ENCODE data around the gene CDH4.

The CDH4 gene

DNA sequence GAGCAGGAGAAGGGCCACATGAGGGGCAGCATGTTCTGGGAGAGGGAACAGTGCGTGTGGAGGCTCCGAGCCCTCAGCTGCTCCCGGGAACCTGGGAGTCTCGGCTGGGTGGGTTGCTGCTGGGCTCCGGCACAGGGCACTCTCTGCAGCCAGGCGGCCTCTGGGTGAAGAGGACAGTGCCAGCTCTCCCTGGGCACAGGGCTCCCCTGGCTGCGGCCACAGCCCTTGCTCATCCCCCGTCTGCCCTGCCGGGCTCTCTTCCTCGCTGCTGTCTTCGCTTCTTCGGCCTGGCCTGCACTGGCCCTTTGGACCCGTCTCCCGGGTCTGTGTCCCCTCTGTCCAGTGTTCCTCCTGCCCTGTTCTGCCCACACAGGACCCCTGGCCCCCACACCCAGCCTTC lies 48.2 kb downstream of the CDH4 start:
- no peak overlapping the region for H3K4me3 ChIP-seq (ENCODE audit: low read depth, low read length)
- TF ChIP-seq, protein P1, sequence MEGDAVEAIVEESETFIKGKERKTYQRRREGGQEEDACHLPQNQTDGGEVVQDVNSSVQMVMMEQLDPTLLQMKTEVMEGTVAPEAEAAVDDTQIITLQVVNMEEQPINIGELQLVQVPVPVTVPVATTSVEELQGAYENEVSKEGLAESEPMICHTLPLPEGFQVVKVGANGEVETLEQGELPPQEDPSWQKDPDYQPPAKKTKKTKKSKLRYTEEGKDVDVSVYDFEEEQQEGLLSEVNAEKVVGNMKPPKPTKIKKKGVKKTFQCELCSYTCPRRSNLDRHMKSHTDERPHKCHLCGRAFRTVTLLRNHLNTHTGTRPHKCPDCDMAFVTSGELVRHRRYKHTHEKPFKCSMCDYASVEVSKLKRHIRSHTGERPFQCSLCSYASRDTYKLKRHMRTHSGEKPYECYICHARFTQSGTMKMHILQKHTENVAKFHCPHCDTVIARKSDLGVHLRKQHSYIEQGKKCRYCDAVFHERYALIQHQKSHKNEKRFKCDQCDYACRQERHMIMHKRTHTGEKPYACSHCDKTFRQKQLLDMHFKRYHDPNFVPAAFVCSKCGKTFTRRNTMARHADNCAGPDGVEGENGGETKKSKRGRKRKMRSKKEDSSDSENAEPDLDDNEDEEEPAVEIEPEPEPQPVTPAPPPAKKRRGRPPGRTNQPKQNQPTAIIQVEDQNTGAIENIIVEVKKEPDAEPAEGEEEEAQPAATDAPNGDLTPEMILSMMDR (IDR thresholded peaks at IDR 0.05; ENCODE audit: low read depth, low read length): no peak

DNA sequence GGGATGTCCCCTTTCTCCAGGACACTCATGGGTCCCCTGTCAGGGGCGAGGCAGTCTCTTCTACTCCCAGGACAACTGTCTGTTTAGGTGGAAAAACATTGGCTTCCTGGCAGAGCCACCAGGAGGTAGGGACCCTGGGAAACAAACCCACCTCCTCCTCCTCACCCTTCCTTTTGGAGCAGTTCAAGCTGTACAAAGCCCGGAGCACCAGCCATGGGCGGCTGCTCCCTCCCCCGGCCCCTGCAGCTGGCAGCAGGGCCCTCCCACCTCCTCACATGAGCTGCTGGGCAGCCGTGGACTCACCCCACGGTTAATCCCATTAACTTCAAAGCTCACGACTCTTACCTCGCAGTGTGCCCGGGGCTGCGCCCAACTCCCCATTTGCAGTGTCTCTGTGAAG lies 48.6 kb downstream of the CDH4 start:
- TF ChIP-seq, protein P1 (IDR thresholded peaks at IDR 0.05; ENCODE audit: low read depth, low read length): no peak
- no peak overlapping the region for H3K4me3 ChIP-seq (ENCODE audit: low read depth, low read length)

DNA sequence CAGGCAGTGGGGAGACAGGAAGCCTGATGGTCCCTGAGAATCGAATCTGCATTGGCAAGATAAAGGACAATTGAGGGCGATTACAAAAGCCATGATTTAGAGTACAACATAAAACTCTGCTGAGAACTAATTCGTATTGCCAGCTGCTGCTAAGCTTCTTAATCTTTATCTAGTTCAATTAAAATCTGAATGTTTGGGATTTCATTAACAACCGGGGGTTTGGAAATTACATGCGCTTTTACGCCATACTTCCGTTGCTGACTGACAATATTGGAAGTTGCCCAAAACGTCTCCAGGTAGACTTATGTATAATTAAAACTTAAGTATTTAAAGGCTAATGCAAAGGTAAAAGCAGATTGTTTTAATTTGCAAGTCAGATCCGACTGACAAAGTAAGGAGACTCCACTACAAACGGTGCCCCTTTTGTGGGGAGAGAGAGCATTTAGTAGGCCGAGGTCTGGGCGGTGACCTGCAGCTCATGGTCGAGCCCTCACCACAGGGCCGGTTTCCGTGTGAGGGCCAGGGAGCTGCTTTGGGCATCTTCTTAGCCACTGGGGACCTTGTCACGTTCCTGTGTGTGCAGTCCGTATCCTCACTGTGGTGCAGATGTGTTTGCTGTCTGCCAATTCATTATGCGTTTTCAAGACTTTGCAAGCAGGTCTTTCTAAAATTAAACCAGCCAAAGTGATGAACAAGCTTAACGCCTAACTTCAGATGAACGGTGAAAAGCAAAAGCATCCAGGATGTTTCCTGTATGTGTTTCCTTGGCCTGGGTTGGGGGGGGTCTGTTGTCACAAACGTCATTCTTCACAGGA lies 49.9 kb downstream of the CDH4 start:
- TF ChIP-seq, protein P1 (IDR thresholded peaks at IDR 0.05; ENCODE audit: low read depth, low read length): no peak
- no peak overlapping the region for H3K4me3 ChIP-seq (ENCODE audit: low read depth, low read length)

DNA sequence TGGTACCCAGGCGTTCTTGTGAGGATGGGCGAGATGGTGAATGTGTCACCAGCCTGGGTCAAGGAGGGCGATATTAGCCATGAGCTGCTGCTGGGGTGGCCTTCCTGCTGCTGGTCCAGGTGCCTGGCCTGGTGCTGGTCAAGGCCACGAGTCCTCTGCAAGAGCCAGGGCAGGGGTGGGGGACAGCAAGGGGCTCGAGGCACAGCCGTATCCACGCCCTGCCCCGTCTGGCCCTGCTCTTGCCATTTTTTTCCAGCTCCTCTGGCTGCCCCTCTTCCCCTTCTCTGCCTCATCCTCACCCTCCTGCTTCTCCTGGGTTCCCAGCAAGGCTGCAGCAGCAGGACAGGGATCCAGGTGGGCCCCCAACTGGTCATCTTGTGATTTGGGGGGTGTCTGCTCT lies 51.2 kb downstream of the CDH4 start:
- TF ChIP-seq, protein P1 (IDR thresholded peaks at IDR 0.05; ENCODE audit: low read depth, low read length): no peak
- no peak overlapping the region for H3K4me3 ChIP-seq (ENCODE audit: low read depth, low read length)

DNA sequence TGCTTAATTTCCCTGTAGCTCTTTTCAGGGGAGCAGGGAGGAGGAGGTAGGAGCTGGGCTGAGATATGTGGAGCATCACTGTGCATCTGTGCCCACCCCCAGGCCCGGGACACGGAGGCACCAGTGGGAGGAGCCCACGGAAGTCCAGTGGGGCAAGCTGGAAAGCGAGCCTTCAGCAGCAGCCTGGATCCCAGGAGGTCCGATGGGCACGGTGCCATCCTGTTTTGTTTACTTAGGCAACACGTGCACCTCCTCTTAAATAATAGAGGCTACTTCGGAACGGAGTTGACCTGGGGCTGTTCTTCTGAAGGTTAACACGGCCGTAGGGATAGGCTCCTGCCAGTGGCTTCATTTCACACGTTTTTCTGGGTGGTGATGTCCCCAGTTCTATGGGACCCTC lies 51.6 kb downstream of the CDH4 start:
- H3K4me3 ChIP-seq (ENCODE audit: low read depth, low read length): no peak overlapping the region

DNA sequence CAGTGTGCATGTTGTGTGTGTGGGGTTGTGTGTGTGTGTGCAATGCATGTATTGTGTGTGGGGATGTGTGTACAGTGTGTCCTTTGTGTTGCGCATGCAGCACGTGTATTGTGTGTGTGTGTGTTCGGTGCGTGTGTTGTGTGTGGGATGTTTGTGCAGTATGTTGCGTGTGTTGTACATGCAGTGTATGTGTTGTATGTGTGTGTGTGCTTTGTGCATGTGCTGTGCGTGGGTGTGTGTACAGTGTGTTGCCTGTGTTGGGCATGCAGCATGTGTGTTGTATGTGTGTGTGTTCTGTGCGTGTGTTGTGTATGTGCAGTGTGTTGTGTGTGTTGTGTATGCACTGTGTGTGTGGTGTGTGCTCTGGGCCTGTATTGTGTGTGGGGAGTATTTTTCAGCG lies 52.7 kb downstream of the CDH4 start:
- TF ChIP-seq, protein P1 (IDR thresholded peaks at IDR 0.05; ENCODE audit: low read depth, low read length): no peak
- H3K4me3 ChIP-seq (ENCODE audit: low read depth, low read length): no peak overlapping the region

More for the DNA sequence above, 51.6 kb downstream of the CDH4 start:
- TF ChIP-seq, protein P1 (IDR thresholded peaks at IDR 0.05; ENCODE audit: low read depth, low read length): no peak

DNA sequence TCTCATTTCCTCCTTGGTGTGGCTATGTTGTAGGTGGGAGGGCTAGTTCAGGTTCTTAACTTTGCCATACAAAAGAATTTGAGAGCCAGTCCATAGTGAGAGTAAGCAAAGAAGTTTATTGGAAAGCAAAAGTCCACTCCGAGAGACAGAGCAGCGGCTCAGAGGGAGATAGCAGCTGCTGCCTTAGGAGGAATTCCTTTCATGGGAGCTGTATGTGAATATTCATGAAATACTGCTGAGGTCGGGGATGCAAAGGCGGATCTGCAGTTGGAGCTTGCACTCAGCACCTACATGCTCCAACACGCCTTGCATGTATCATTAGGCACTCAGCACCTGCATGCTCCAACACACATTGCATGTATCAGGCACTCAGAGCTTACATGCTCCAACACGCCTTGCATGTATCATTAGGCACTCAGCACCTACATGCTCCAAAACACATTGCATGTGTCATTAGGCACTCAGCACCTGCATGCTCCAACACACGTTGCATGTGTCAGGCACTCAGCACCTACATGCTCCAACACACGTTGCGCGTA lies 54.9 kb downstream of the CDH4 start:
- TF ChIP-seq, protein P1 (IDR thresholded peaks at IDR 0.05; ENCODE audit: low read depth, low read length): no peak
- H3K4me3 ChIP-seq (ENCODE audit: low read depth, low read length): no peak overlapping the region
